ENCODE results near the gene ZSCAN21. TPM values are rescaled to one million over a fixed set of nuclear protein-coding genes. Genes with fewer than 3 reads are reported as not detected.

ZSCAN21 gene
- polyA plus RNA-seq, 10 donors = 10.3 to 16.7 (median 13.9) TPM

GRCh38 chr7:100098913-100099312 is 49.3 kb downstream of the ZSCAN21 start:
- no peak for DNase-seq

- DNase-seq = no peak
These were observed 49.9 kb downstream of the ZSCAN21 start for GRCh38 chr7:100099452-100099851.

- peak; percentile 97 to 99 (median 97) for DNase-seq
These were observed 50.9 kb downstream of the ZSCAN21 start for GRCh38 chr7:100100420-100101015.

- peak; percentile 98 to 100 (median 99) for DNase-seq
These were observed 51.7 kb downstream of the ZSCAN21 start, which contains the start of the genes AP4M1 and MCM7 for GRCh38 chr7:100101016-100101862. Gene AP4M1, plus strand, starts transcription at chr7:100101643. Its CDS starts 72 bp downstream, at chr7:100101715. Gene MCM7, minus strand, starts transcription at chr7:100101397. Its CDS starts 103 bp downstream, at chr7:100101294.

GRCh38 chr7:100102950-100103840 is 53.6 kb downstream of the ZSCAN21 start:
- DNase-seq = no peak

- no peak for DNase-seq
These were observed 56.0 kb downstream of the ZSCAN21 start for GRCh38 chr7:100105534-100105933.

- no peak for DNase-seq
These were observed 57.1 kb downstream of the ZSCAN21 start for GRCh38 chr7:100106633-100107032.

GRCh38 chr7:100107125-100107737 is 57.7 kb downstream of the ZSCAN21 start:
- no peak for DNase-seq

- DNase-seq = no peak
These were observed 58.3 kb downstream of the ZSCAN21 start for GRCh38 chr7:100107890-100108289.

- no peak for DNase-seq
These were observed 60.1 kb downstream of the ZSCAN21 start for GRCh38 chr7:100109521-100110163.

- no peak for DNase-seq
These were observed 61.6 kb downstream of the ZSCAN21 start for GRCh38 chr7:100111156-100111555.

- no peak for DNase-seq
These were observed 62.3 kb downstream of the ZSCAN21 start for GRCh38 chr7:100111914-100112313.

Other genes with a start within 250 kb of the ZSCAN21 start
- under 1 TPM in 2 of 10 donors, not detected in 8; 0.21 TPM for gene CYP3A43, start 221.8 kb upstream of the ZSCAN21 start, polyA plus RNA-seq (ENCODE audit: insufficient read length in 10 of 10)
- under 1 TPM in 1 of 10 donors, not detected in 9; 0.14 TPM for gene OR2AE1, start 172.7 kb upstream of the ZSCAN21 start, polyA plus RNA-seq (ENCODE audit: insufficient read length in 10 of 10)
- 10 to 100 TPM; 14.6 to 19.5 (median 16.6) TPM for gene TRIM4, start 130.2 kb upstream of the ZSCAN21 start, polyA plus RNA-seq (ENCODE audit: insufficient read length in 10 of 10)
- under 1 TPM; 0.18 to 0.63 (median 0.41) TPM for gene GJC3, start 120.2 kb upstream of the ZSCAN21 start, polyA plus RNA-seq (ENCODE audit: insufficient read length in 10 of 10)
- gene AZGP1, start 73.7 kb upstream of the ZSCAN21 start, polyA plus RNA-seq (ENCODE audit: insufficient read length in 10 of 10) = 1 to 10 TPM in 4 of 10 donors, under 1 TPM in 6; 0.56 to 1.3 (median 0.82) TPM
- gene ZKSCAN1, start 34.2 kb upstream of the ZSCAN21 start, polyA plus RNA-seq (ENCODE audit: insufficient read length in 10 of 10) = 10 to 100 TPM; 18.3 to 34.5 (median 31.2) TPM
- 10 to 100 TPM; 21.1 to 31.0 (median 26.7) TPM for gene ZNF3, start 31.9 kb downstream of the ZSCAN21 start, polyA plus RNA-seq (ENCODE audit: insufficient read length in 10 of 10)
- gene COPS6, start 39.2 kb downstream of the ZSCAN21 start, polyA plus RNA-seq (ENCODE audit: insufficient read length in 10 of 10) = 100 to 1,000 TPM in 2 of 10 donors, 10 to 100 TPM in 8; 83.6 to 105 (median 86.3) TPM
- 10 to 100 TPM; 57.2 to 96.4 (median 66.4) TPM for gene MCM7, start 51.6 kb downstream of the ZSCAN21 start, polyA plus RNA-seq (ENCODE audit: insufficient read length in 10 of 10)
- 10 to 100 TPM; 16.1 to 25.5 (median 19.3) TPM for gene AP4M1, start 51.9 kb downstream of the ZSCAN21 start, polyA plus RNA-seq (ENCODE audit: insufficient read length in 10 of 10)
- gene TAF6, start 69.6 kb downstream of the ZSCAN21 start, polyA plus RNA-seq (ENCODE audit: insufficient read length in 10 of 10) = 10 to 100 TPM; 30.8 to 40.0 (median 34.1) TPM
- 10 to 100 TPM; 28.1 to 53.4 (median 38.3) TPM for gene CNPY4, start 69.9 kb downstream of the ZSCAN21 start, polyA plus RNA-seq (ENCODE audit: insufficient read length in 10 of 10)
- gene MBLAC1, start 77.2 kb downstream of the ZSCAN21 start, polyA plus RNA-seq (ENCODE audit: insufficient read length in 10 of 10) = 1 to 10 TPM in 4 of 10 donors, under 1 TPM in 6; 0.44 to 1.5 (median 0.95) TPM
- 10 to 100 TPM; 48.3 to 81.1 (median 61.8) TPM for gene LAMTOR4, start 99.1 kb downstream of the ZSCAN21 start, polyA plus RNA-seq (ENCODE audit: insufficient read length in 10 of 10)
- gene TRAPPC14, start 108.9 kb downstream of the ZSCAN21 start, polyA plus RNA-seq (ENCODE audit: insufficient read length in 10 of 10) = 10 to 100 TPM in 7 of 10 donors, 1 to 10 TPM in 3; 9.6 to 12.9 (median 10.7) TPM
- 10 to 100 TPM in 8 of 10 donors, 1 to 10 TPM in 2; 8.6 to 14.4 (median 11.0) TPM for gene GAL3ST4, start 118.8 kb downstream of the ZSCAN21 start, polyA plus RNA-seq (ENCODE audit: insufficient read length in 10 of 10)
- gene GPC2, start 127.6 kb downstream of the ZSCAN21 start, polyA plus RNA-seq (ENCODE audit: insufficient read length in 10 of 10) = 1 to 10 TPM; 4.0 to 8.6 (median 5.9) TPM
- 10 to 100 TPM in 7 of 10 donors, 1 to 10 TPM in 3; 8.4 to 25.7 (median 12.6) TPM for gene STAG3, start 128.1 kb downstream of the ZSCAN21 start, polyA plus RNA-seq (ENCODE audit: insufficient read length in 10 of 10)
- gene PVRIG, start 170.2 kb downstream of the ZSCAN21 start, polyA plus RNA-seq (ENCODE audit: insufficient read length in 10 of 10) = 10 to 100 TPM in 1 of 10 donors, 1 to 10 TPM in 9; 2.6 to 11.6 (median 4.7) TPM